IPS-20b (cell line): ENCODE measurements around the gene SOX1.

ENCODE experiments used
- H3K27ac ChIP-seq: one replicate; pipeline ENCODE4 v1.5.1; 2013; ENCODE audit warnings: low read length
- H3K27me3 ChIP-seq: 2 replicates; pipeline ENCODE4 v1.6.1; 2013; ENCODE audit warnings: mild to moderate bottlenecking, low read length, inconsistent platforms; ENCODE audit not compliant: insufficient read depth
- H3K36me3 ChIP-seq: 2 replicates; pipeline ENCODE4 v1.6.1; 2013; ENCODE audit warnings: low read depth, mild to moderate bottlenecking, inconsistent platforms, low read length, moderate library complexity; ENCODE audit not compliant: insufficient read depth
- H3K4me1 ChIP-seq: 2 replicates; pipeline ENCODE4 v1.6.1; 2013; ENCODE audit warnings: mild to moderate bottlenecking, control low read depth, inconsistent platforms, low read length, moderate library complexity; ENCODE audit not compliant: insufficient read depth
- H3K4me3 ChIP-seq: 2 replicates; pipeline ENCODE4 v1.5.1; 2013; ENCODE audit warnings: mild to moderate bottlenecking, low read length, inconsistent platforms
- H3K9ac ChIP-seq: 2 replicates; pipeline ENCODE4 v1.6.1; 2013; ENCODE audit warnings: low read depth, mild to moderate bottlenecking, inconsistent platforms, low read length, moderate library complexity
- H3K9me3 ChIP-seq: 2 replicates; pipeline ENCODE4 v1.6.1; 2013; ENCODE audit warnings: mild to moderate bottlenecking, low read depth, low read length, inconsistent platforms; ENCODE audit not compliant: insufficient read depth

Gene SOX1

DNA sequence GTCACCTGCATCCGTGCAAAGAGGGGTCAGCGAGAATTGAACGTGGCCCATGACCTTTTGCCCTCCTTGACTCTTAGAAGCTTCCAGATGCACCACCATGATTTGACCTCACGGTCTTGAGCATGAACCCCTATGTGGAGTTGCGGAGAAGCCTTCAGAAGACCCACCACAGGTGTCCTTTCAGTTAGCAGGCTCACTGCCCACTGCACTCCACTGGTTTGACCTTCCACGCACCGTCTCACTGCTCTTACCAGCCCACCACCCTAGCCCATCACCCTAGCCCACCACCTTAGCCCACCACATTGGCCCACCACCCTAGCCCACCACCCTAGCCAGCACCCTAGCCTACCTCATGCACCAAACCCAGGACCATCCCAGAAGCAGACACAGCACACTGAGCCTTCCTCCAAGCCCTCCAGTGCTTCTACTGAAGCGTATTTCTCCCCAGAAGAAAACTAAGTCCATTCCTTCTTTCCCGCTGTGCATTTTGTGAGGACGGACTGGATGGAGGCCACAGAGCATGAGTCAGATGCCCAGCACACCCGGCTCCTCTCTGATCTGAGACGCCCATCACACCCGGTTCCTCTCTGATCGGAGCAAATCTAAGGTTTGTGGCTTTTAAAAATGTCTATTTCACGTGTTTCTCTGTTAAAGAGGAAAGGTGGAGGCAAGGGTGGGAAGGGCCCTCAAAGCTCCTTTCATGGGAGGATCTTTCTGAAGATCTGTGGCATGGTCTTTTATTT lies 45.8 kb downstream of the SOX1 start:
- H3K27me3 ChIP-seq: peaks cover 74% of the 10 kb centered on the region

DNA sequence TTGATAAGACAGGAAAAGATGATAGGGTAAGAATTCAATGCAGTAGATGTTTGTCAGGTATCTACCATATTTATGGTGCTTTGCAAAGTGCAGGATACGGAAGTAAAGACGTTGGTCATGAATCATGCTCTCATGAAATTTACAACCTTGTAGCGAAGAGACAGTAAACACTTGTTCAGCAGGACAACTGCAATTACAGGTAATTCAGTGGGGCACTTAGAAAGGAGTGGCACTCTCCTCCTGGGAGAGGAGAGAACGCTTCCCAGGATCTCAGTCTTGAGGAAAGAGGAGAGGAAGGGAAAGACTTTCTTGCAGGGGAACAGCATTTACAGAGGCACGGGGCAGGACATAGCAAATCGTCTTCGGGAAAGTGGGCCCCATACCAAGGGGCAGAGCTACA lies 46.4 kb downstream of the SOX1 start:
- H3K9ac ChIP-seq: no peak overlapping the region
- H3K27ac ChIP-seq: no peak overlapping the region
- H3K4me1 ChIP-seq: no peaks in the 10 kb centered on the region
- peaks cover 67% of the 10 kb centered on the region for H3K27me3 ChIP-seq
- H3K4me3 ChIP-seq: no peak overlapping the region
- no peaks in the 10 kb centered on the region for H3K36me3 ChIP-seq
- H3K9me3 ChIP-seq: no peaks in the 10 kb centered on the region

More for the DNA sequence above, 45.8 kb downstream of the SOX1 start:
- Histone ChIP-seq H3K36me3 (no peaks in the 10 kb centered on the region), H3K9me3 (no peaks in the 10 kb centered on the region), H3K27ac (no peak overlapping the region), H3K4me3 (no peak overlapping the region), H3K4me1 (no peaks in the 10 kb centered on the region), H3K9ac (no peak overlapping the region)

DNA sequence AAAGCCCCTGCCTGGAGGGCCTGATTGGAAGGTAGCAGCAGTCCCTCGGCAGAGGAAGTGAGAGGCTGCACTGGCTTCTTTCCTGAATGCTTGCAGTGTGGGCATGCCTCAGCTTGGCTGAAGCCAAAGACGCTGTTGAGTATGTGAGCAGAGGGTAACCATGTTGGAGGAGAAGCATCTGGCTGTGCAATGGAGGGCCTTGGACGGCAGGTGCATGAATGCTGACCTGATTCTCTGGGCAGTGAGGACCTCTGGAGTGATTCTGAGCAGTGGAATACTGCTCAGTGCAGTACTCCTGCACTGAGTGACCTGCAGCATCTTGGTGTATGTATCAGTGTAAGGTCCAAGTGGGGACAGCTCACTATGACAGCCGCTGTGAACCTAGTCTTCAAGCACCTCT lies 46.9 kb downstream of the SOX1 start:
- Histone ChIP-seq H3K4me1 (no peaks in the 10 kb centered on the region), H3K36me3 (no peaks in the 10 kb centered on the region), H3K27ac (no peak overlapping the region), H3K27me3 (peaks cover 62% of the 10 kb centered on the region), H3K9me3 (no peaks in the 10 kb centered on the region), H3K9ac (no peak overlapping the region), H3K4me3 (no peak overlapping the region)

DNA sequence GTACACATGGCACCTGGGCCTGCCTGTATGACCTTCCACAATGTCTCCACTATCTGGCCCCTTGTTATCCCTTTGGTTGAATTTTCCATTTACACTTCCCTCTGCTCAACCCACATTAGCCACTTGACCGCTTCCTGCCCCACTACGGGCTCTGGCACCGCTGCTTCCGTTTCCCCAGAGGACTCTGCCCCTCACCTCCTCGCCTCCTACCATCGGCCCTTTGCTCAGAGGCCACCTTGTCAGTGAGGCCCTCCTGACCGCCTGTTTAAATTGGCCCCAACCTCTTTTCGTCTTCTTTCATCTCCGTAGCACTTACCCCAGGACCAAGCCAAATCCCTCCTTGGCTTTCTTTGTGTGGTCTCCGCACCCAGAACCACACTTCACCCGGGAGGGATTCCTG lies 47.4 kb downstream of the SOX1 start:
- no peaks in the 10 kb centered on the region for H3K4me1 ChIP-seq
- H3K27ac ChIP-seq: no peak overlapping the region
- no peak overlapping the region for H3K4me3 ChIP-seq
- H3K36me3 ChIP-seq: no peaks in the 10 kb centered on the region
- no peak overlapping the region for H3K9ac ChIP-seq
- H3K27me3 ChIP-seq: peaks cover 57% of the 10 kb centered on the region
- H3K9me3 ChIP-seq: no peaks in the 10 kb centered on the region

DNA sequence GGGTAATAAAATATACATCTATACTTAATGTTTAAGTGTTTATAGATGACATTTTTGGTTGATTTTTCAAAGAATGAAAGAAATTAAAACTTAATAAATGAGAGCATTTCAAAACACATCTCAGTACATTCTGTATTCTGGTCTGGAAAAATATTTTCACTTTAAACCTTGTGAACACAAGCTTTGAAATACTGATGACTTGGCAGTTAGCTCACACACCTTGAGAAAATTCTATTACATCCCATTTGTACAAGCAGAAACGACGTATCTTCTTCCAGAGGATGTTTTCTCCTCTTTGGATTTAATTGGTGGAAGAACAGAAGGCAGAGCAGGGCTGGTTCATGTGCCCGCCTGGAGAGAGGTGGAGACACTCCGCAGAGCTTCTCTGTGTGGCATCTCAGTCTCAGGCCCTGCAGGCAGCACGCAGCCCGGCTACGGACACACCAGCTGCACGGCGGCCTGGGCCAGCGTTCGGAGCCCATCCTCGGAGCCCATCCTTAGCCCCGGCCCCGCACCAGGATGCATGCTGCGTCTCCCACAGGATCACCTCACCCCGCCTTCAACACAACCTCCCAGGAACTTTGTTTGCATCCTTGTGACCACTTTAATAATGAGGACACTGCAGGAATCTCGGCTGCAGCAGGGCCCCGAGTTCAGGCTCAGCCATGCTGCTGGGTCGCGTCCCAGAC lies 48.6 kb downstream of the SOX1 start:
- no peak overlapping the region for H3K4me3 ChIP-seq
- H3K4me1 ChIP-seq: no peaks in the 10 kb centered on the region
- no peak overlapping the region for H3K27ac ChIP-seq
- no peaks in the 10 kb centered on the region for H3K36me3 ChIP-seq
- H3K9ac ChIP-seq: no peak overlapping the region
- peaks cover 46% of the 10 kb centered on the region for H3K27me3 ChIP-seq
- no peaks in the 10 kb centered on the region for H3K9me3 ChIP-seq

DNA sequence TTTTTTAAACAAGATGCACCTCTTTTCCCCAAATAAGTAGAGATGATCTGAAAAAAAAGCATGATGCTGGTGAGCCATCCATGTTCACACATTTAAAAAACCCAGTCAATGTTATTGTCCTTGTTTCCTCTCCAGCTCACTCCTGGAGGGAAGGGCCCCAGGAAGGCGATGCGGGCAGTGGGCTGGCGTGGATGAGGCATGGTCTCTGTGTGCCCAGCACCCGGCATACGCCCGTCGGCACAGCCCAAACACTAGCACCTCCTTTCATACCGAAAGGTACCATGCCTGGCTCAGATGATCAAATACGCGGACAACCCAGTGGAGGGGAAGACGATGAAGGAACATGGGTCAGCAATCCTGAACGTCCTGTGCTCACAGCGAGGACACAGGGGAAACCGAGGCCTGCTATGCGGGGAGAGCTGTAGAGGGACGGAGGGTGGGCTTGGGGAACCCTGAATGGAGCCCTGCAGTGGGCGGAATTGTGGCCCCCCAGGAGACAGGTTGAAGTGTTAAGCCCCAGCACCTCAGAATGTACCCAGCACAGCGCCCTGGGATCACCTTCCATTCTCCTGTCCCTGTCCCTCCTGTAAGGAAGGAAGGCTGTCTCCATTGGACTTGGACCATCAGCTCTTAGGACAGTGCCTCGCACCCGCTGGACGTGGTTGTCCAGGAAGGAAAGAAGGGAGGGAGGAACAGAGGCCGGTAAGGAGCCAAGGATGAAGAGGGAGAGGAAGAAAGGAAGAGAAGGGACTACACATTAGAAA lies 49.4 kb downstream of the SOX1 start:
- Histone ChIP-seq H3K9me3 (no peaks in the 10 kb centered on the region), H3K4me3 (no peak overlapping the region), H3K4me1 (no peaks in the 10 kb centered on the region), H3K9ac (no peak overlapping the region), H3K27me3 (peaks cover 39% of the 10 kb centered on the region), H3K36me3 (no peaks in the 10 kb centered on the region), H3K27ac (no peak overlapping the region)

DNA sequence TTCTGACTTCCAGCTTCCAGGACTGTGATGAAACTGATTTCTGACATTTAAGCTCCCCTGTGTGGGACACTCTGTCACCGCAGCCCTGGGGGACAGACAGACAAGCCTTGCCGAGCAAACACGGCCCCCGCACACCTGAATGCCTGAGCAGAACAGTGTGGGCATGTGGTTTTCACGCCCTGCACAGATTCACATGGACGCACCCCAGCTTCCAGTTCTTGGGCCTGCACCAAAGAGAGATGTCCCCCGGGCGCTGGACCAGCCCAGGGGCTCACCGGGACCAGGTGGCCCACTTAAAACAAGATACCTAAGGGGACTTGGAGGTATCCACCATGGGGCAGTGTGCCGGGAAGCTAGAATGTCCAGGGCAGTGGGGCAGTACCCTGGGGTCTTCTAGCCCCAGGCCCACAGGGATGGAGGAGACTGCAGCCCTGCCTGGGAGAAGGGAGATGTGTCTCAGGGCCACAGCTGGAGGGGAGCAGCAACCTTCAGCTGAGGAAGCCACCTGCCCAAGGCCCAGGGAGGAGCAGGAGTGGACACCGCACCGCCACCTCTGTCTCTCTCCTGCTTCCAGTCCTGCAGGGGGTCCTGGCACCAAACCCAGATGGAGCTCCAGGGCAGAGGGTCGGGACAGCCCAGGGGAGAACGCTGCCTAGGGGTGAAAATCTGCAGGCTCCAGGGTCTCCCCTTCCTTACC lies 50.5 kb downstream of the SOX1 start:
- Histone ChIP-seq H3K9ac (no peak overlapping the region), H3K27me3 (peaks cover 32% of the 10 kb centered on the region)

DNA sequence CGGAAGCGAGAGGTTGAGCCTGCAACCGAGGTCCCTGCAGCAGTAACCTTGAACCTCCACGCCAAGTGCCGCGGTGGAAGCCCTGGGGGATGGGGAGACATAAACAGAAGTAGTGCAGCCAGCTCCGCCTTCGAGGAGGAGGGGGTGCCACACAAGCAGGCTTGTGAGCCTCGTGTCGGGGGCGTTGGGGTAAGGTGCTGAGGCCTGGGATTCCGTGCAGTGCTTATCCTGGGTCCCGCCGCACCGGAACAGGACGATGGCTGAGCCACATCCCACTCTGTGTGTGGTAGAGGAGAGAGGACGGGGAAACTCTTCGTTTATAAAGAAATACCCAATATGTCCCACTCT lies 51.0 kb downstream of the SOX1 start:
- peaks cover 29% of the 10 kb centered on the region for H3K27me3 ChIP-seq
- H3K9me3 ChIP-seq: no peaks in the 10 kb centered on the region
- H3K4me1 ChIP-seq: no peaks in the 10 kb centered on the region
- H3K4me3 ChIP-seq: no peak overlapping the region
- H3K27ac ChIP-seq: no peak overlapping the region
- H3K9ac ChIP-seq: no peak overlapping the region
- H3K36me3 ChIP-seq: no peaks in the 10 kb centered on the region

More for the DNA sequence above, 50.5 kb downstream of the SOX1 start:
- H3K9me3 ChIP-seq: no peaks in the 10 kb centered on the region
- no peak overlapping the region for H3K4me3 ChIP-seq
- H3K27ac ChIP-seq: no peak overlapping the region
- no peaks in the 10 kb centered on the region for H3K36me3 ChIP-seq
- H3K4me1 ChIP-seq: no peaks in the 10 kb centered on the region

DNA sequence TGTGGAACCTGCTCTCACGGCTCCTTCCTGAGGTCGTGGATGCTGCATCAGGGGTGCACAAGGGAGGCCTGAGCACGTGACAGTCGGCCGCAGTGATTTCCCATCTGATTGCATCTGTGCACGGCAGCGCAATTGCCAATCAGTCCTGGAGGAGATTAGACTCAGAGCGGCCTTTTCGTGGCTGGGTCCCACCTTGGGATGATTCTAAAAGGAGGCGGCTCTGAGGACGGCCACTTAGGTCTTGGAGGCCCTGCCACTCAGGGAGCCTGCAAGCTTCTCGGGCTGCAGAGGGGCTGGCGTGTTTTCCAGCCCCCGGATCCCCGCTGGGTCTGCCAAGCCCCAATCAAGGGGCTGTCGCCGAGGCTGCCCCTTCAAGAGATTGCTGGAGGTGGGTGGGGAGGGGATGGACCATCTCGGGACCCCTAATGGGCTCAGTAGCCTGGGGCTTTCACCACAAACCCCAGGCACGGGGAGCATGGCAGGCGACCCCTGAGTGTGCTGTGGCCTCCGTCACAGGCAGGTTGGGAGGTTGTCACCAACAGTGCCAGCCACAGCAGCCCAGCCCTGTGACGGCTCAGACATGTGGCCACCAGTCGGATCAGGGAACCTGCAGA lies 51.6 kb downstream of the SOX1 start:
- Histone ChIP-seq H3K4me3 (no peak overlapping the region), H3K9ac (no peak overlapping the region), H3K9me3 (no peaks in the 10 kb centered on the region), H3K27ac (no peak overlapping the region), H3K4me1 (no peaks in the 10 kb centered on the region), H3K27me3 (peaks cover 23% of the 10 kb centered on the region; the same call in 1 of the 2 replicates), H3K36me3 (no peaks in the 10 kb centered on the region)

DNA sequence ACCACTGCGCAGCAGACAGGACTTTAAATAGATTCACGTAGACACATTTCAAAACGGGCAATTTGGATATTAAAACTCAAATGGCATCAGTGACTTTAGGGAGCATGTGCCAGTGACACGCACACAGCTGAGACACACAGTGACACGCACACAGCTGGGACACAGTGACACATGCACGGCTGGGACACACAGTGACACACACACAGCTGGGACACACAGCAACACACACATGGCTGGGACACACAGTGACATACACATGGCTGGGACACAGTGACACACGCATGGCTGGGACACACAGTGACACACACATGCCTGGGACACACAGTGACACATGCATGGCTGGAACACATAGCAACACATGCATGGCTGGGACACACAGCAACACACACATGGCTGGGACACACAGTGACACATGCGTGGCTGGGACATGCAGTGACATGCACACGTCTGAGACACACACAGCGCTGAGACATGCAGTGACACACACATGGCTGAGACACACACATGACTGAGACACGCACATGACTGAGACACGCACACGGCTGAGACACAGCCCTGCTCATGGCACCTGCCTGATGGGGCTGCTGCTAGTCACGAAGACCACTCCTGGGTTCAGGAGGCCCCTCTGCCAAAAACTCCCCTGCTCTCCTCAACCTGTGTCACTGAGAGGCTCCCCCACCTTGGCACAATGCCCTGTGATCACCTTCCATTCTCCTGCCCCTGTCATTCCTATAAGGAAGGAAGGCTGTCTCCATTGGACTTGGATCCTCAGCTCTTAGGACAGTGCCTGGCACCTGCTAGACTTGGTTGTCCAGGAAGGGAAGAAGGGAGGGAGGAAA lies 52.5 kb downstream of the SOX1 start:
- Histone ChIP-seq H3K27me3 (peaks cover 15% of the 10 kb centered on the region; the same call in 1 of the 2 replicates), H3K4me1 (no peaks in the 10 kb centered on the region; the same call in 1 of the 2 replicates), H3K36me3 (no peaks in the 10 kb centered on the region), H3K27ac (no peak overlapping the region), H3K4me3 (no peak overlapping the region), H3K9ac (no peak overlapping the region), H3K9me3 (no peaks in the 10 kb centered on the region)
